GM23248 (cell line): Measurements from ENCODE around the gene TRIM3.

Experiments
- EZH2 ChIP-seq: fragments of 200-600 bp; sonication (generic); IDR thresholded peaks from 2 replicates; pipeline ENCODE4 v1.6.1; 2018; ENCODE audit warnings: antibody characterized with exemption, mild to moderate bottlenecking; ENCODE audit not compliant: insufficient read depth, poor library complexity, severe bottlenecking
- EZH2phosphoT487 ChIP-seq: fragments of 200-600 bp; sonication (generic); IDR thresholded peaks from 2 replicates; pipeline ENCODE4 v1.6.1; 2018; ENCODE audit warnings: antibody characterized with exemption, moderate library complexity, mild to moderate bottlenecking, low read depth; ENCODE audit not compliant: insufficient read depth

GRCh38 chr11:6523253-6523652, 49.5 kb upstream of the TRIM3 start:
- TF ChIP-seq EZH2 (no peak), EZH2phosphoT487 (no peak)
